EH (cell line): ENCODE measurements around the gene SOD1.
"Not testable (repeated sequence)": the region's sequence is repeated elsewhere in the genome, so short reads cannot be mapped to it uniquely, and the experiment has no call there.

Source experiments
- DNase-seq: peaks from one replicate; pipeline ENCODE4 v3.0.0-alpha.2; 2015; ENCODE audit warnings: low read depth

SOD1 gene

GRCh38 chr21:31659536-31660258, at the start of gene SOD1:
TSS of gene SOD1 (plus strand) at chr21:31659693. CDS start at chr21:31659770, 77 bp downstream.
- peak; percentile 93 for DNase-seq

- DNase-seq: no peak
Observed at GRCh38 chr21:31611445-31611844, 48.0 kb upstream of the SOD1 start.

GRCh38 chr21:31612894-31613785, 46.4 kb upstream of the SOD1 start:
- DNase-seq: peak; percentile 27

GRCh38 chr21:31614705-31615104, 44.8 kb upstream of the SOD1 start:
- no peak for DNase-seq

- DNase-seq: no peak
Observed at GRCh38 chr21:31616216-31616615, 43.3 kb upstream of the SOD1 start.

- DNase-seq: no peak
Observed at GRCh38 chr21:31618696-31619430, 40.6 kb upstream of the SOD1 start.

- no peak for DNase-seq
Observed at GRCh38 chr21:31622397-31622796, 37.1 kb upstream of the SOD1 start.

GRCh38 chr21:31623664-31624063, 35.8 kb upstream of the SOD1 start:
- no peak for DNase-seq

- DNase-seq: no peak
Observed at GRCh38 chr21:31624181-31624580, 35.3 kb upstream of the SOD1 start.

- DNase-seq: no peak
Observed at GRCh38 chr21:31624961-31625491, 34.5 kb upstream of the SOD1 start.

GRCh38 chr21:31629972-31630711, 29.4 kb upstream of the SOD1 start:
- peak; percentile 77 for DNase-seq

- not testable (repeated sequence) for DNase-seq
Observed at GRCh38 chr21:31631881-31632280, 27.6 kb upstream of the SOD1 start.

GRCh38 chr21:31634993-31635392, 24.5 kb upstream of the SOD1 start:
- no peak for DNase-seq

GRCh38 chr21:31636874-31637273, 22.6 kb upstream of the SOD1 start:
- no peak for DNase-seq

- no peak for DNase-seq
Observed at GRCh38 chr21:31641416-31641922, 18.0 kb upstream of the SOD1 start.

GRCh38 chr21:31644643-31645042, 14.8 kb upstream of the SOD1 start:
- DNase-seq: no peak

GRCh38 chr21:31647650-31648049, 11.8 kb upstream of the SOD1 start:
- no peak for DNase-seq

GRCh38 chr21:31650930-31651329, 8.6 kb upstream of the SOD1 start:
- DNase-seq: no peak

- DNase-seq: not testable (repeated sequence)
Observed at GRCh38 chr21:31651491-31651890, 8.0 kb upstream of the SOD1 start.

- no peak for DNase-seq
Observed at GRCh38 chr21:31654340-31654739, 5.2 kb upstream of the SOD1 start.
